ENCODE data around the gene FILIP1L. TPM values are rescaled to one million over a fixed set of nuclear protein-coding genes. Genes with fewer than 3 reads are reported as not detected.

FILIP1L gene
- total RNA-seq, 4 donors from 2014 or later: 28.3 to 56.3 (median 43.2) TPM

DNA sequence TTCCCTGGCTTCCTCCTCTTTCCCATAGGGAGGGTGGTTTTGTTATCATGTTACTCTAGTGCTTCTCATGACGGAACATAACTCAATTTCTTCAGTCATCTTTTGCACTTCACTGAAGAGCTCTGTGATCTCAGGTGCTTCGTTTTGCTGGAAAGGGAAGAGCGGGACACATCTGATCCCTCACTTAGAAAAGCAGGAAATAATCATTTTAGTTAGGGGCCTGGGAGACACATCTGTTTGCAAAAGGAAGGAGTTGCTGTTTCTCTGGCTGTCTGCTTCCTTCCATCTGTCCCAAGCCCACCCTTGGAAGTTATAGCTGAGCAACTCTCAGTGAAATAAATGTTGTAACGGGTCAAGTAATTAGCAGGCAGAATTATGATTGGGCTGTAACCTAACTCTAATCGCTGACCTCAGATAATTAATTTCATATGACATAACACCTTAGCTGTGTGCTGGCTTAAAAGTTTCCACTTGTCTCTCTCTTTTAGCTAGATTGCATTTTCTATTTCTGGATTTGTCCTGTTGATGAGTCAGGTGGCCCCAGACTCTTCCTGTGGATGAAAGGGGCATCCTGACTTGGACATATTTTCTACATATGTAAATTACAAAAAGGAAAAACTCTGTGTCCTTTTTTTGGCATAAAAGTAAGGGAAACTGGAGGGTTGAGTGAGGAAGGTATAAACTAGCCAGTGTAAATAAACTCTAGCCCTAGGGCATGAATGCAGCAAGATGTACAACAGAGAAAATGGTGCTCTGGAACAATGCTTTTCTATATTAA lies 11.0 kb upstream of the FILIP1L start:
- TF ChIP-seq, protein P1, sequence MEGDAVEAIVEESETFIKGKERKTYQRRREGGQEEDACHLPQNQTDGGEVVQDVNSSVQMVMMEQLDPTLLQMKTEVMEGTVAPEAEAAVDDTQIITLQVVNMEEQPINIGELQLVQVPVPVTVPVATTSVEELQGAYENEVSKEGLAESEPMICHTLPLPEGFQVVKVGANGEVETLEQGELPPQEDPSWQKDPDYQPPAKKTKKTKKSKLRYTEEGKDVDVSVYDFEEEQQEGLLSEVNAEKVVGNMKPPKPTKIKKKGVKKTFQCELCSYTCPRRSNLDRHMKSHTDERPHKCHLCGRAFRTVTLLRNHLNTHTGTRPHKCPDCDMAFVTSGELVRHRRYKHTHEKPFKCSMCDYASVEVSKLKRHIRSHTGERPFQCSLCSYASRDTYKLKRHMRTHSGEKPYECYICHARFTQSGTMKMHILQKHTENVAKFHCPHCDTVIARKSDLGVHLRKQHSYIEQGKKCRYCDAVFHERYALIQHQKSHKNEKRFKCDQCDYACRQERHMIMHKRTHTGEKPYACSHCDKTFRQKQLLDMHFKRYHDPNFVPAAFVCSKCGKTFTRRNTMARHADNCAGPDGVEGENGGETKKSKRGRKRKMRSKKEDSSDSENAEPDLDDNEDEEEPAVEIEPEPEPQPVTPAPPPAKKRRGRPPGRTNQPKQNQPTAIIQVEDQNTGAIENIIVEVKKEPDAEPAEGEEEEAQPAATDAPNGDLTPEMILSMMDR (IDR thresholded peaks at IDR 0.05; ENCODE audit: low read depth): no peak

DNA sequence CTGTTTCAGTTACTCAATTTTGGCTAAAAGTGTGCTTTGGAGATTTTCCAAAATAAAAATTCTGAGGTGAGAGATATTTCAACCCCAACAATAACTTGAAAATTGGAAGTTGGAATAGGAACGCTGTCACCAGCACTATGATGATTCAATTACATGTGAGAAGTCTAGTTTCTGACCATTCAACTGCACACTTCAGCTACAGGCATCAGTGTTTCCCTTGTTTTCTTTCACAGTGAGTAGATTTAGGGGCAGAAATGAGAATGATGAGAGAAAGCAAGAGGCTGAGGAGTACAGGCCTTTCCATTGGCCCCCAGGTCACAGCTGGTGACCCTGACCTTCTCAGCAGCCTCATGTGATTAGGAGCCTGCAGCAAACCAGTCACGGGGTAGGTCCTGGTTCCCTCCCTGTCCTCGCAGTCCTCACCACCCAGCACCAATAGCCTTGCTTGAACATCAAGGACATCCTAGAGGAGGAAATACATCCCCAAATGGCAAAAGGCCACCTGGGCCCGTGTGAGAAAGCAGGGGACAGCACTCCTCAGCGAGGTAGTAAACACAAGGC lies 10.0 kb upstream of the FILIP1L start:
- TF ChIP-seq, protein P1 (IDR thresholded peaks at IDR 0.05; ENCODE audit: low read depth): no peak

DNA sequence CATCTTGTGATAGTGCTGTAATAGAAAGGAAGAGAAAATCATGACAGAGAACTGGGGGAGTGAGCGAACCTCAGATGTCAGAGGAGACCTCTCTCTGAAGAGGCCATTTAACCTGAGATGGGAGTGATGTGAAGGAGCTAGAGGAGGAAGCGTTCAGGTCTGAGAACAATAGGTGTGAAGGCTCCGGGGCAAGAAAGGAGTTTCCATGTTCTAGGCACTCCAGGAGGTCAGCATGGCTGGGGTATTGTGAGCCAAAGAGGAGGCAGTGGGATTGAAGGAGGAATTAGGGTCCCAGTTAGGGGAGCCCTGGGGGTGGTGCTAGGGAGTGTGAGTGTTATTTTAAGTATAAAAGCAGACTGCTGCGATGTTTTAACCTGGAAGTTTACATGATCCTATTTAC lies 8.8 kb upstream of the FILIP1L start:
- TF ChIP-seq, protein P1 (IDR thresholded peaks at IDR 0.05; ENCODE audit: low read depth): no peak

DNA sequence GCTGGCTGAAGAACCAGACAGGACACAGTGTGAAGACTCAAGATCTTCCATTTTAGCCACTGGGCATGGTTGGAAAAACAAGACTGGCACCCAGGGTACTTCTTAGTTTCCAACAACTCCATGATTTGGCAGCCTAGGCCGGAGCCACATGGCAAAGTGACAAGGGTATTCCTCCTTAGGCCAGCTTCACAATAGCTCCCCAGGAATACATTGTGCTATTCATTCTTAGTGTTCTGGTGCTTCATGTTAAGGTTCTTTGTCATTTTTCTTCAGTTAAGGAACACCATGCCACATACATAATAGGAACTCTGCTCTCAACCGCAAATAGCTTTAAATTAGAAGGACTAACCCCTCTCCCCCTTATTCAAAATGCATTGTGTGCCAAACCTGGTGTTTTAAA lies 8.0 kb upstream of the FILIP1L start:
- TF ChIP-seq, protein P1 (IDR thresholded peaks at IDR 0.05; ENCODE audit: low read depth): no peak

DNA sequence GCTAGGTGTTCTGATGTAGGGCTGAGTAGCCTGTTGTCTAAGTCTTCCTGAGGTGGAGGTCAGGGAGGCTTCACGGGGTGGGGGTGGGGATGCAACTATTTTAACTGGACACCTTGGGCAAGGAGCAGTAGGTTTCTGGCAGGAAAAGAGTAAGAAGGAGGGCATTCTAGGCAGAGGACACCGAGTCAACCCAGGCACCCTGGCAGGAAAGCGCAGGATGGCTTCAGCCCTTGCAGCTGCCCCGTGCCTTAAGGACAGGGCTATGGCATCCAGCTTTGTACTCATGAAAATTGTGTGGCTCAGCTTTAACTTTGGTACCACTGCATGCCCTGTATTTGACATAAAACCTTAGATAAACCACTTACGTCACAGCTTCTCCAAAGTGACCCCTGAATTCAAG lies 6.4 kb upstream of the FILIP1L start:
- TF ChIP-seq, protein P1 (IDR thresholded peaks at IDR 0.05; ENCODE audit: low read depth): no peak

DNA sequence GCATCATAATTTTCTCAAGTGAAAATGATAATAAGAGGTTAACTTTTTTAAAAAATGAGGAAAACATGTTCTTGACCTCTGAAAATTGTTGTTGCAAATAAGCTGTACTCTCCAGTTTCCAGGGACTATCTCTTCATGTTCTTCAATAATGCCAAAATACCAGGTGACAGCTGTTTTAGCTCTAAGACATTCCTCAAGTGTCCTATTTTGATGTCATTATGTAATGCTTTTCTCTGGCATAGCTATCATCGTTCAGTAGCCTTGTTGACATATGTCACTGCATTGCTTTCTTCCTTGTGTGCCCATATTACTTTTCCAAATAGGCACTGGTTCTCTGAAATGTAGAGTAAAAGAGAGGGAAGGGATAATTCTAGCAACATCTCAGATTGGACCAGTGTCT lies 5.7 kb upstream of the FILIP1L start:
- TF ChIP-seq, protein P1 (IDR thresholded peaks at IDR 0.05; ENCODE audit: low read depth): no peak

DNA sequence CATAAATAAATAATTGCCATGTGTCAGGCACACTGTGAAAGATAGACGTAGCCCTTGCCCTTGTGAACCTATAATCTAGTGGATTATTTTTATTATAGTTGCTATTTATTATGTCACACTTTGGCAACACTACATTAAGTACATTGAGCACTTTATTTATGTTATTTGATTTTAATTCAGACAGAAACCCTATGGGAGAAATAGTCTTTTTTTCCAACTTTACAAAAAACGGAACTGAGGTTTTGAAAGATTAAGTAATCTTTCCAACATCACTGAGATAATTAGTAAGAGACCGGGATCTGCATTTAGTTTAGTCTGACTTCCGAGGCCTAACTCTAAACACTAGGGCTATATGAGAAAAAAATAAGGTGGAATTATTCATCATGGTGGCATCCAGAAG lies 2.8 kb upstream of the FILIP1L start:
- TF ChIP-seq, protein P1 (IDR thresholded peaks at IDR 0.05; ENCODE audit: low read depth): no peak

All from subcutaneous adipose tissue (tissue), 4 donors.